H1 (cell line): ENCODE results near the gene RAMACL. TPM values are rescaled to one million over a fixed set of nuclear protein-coding genes. Genes with fewer than 3 reads are reported as not detected.

Source experiments
- CTCF ChIA-PET: fragments of 300-600 bp; sonication (Branson Sonifier 250); formaldehyde crosslinking; loops from one replicate; lab custom pipeline; 2021; ENCODE audit not compliant: partially characterized antibody; lab: Charles Lee
- POLR2A ChIA-PET: fragments of 300-600 bp; sonication (Branson Sonifier 250); formaldehyde crosslinking; loops from one replicate; lab custom pipeline; 2021; ENCODE audit warnings: inconsistent platforms; ENCODE audit not compliant: partially characterized antibody; lab: Charles Lee
- DNase-seq, 2 experiments: peaks; one replicate each; pipeline versions ENCODE4 v3.0.0 to v3.0.0-alpha.2; 2010 to 2022; ENCODE audit warnings: low spot score in 2 of 2, low read depth in 1 of 2, mixed read lengths in 1 of 2
- FAIRE-seq: peaks from 2 replicates; lab custom pipeline; 2011; peaks lifted over from hg19 to GRCh38; lab: Jason Lieb, UNC
- H2AFZ ChIP-seq: 2 replicates; pipeline ENCODE4 v1.8.1; 2012; ENCODE audit warnings: low read length, inconsistent platforms
- H2AK5ac ChIP-seq: 2 replicates; pipeline ENCODE4 v1.6.1; 2013; ENCODE audit warnings: low read depth, low read length
- H2BK120ac ChIP-seq: replicated peaks from 2 replicates; pipeline ENCODE3; 2013; ENCODE audit warnings: low read depth, low read length, inconsistent platforms
- H2BK12ac ChIP-seq: 2 replicates; pipeline ENCODE4 v1.6.1; 2013; ENCODE audit warnings: low read depth, low read length
- H2BK15ac ChIP-seq: 2 replicates; pipeline ENCODE4 v1.6.1; 2013; ENCODE audit warnings: low read length
- H2BK20ac ChIP-seq: 2 replicates; pipeline ENCODE4 v1.6.1; 2013; ENCODE audit warnings: low read length
- H2BK5ac ChIP-seq: 2 replicates; pipeline ENCODE4 v1.6.1; 2013; ENCODE audit warnings: low read depth, low read length
- H3K14ac ChIP-seq: 2 replicates; pipeline ENCODE4 v1.6.1; 2013; ENCODE audit warnings: inconsistent platforms; ENCODE audit not compliant: insufficient read length
- H3K18ac ChIP-seq: 2 replicates; pipeline ENCODE4 v1.6.1; 2013; ENCODE audit warnings: low read length; ENCODE audit errors: extremely low read depth
- H3K23ac ChIP-seq: 2 replicates; pipeline ENCODE4 v1.6.1; 2013; ENCODE audit warnings: inconsistent platforms; ENCODE audit not compliant: insufficient read length
- H3K23me2 ChIP-seq: 2 replicates; pipeline ENCODE4 v1.6.1; 2013; ENCODE audit warnings: low read depth, low read length
- H3K27ac ChIP-seq: 2 replicates; pipeline ENCODE4 v1.6.1; 2011; ENCODE audit warnings: low read depth, low read length, inconsistent platforms
- H3K27me3 ChIP-seq, 4 experiments: replicated peaks in 1 of 4; 1 replicate in 1 of 4; 2 replicates in 3 of 4; pipeline versions ENCODE4 v1.6.1 to v1.8.1; 2011 to 2013; ENCODE audit warnings: low read length in 3 of 4, mild to moderate bottlenecking in 3 of 4, inconsistent platforms in 2 of 4, mixed read lengths in 2 of 4, moderate library complexity in 1 of 4; ENCODE audit not compliant: control insufficient read depth in 3 of 4, insufficient read depth in 3 of 4; ENCODE audit errors: extremely low read depth in 1 of 4
- H3K36me3 ChIP-seq, 4 experiments: 2 replicates each; pipeline versions ENCODE4 v1.6.1 to v1.8.1; 2011 to 2013; ENCODE audit warnings: mild to moderate bottlenecking in 4 of 4, low read length in 3 of 4, moderate library complexity in 2 of 4, control low read depth in 1 of 4, inconsistent platforms in 1 of 4; ENCODE audit not compliant: insufficient read depth in 4 of 4, control insufficient read depth in 2 of 4
- H3K4ac ChIP-seq: replicated peaks from 2 replicates; pipeline ENCODE3; 2013; ENCODE audit warnings: low read length, low read depth, mixed read lengths, inconsistent platforms; ENCODE audit not compliant: insufficient read length
- H3K4me1 ChIP-seq, 4 experiments: replicated peaks in 1 of 4; 1 replicate in 1 of 4; 2 replicates in 3 of 4; pipeline versions ENCODE4 v1.6.1 to v1.8.1; 2011 to 2013; ENCODE audit warnings: low read length in 3 of 4, inconsistent platforms in 2 of 4, mixed read lengths in 1 of 4; ENCODE audit not compliant: insufficient read depth in 4 of 4, control insufficient read depth in 3 of 4
- H3K4me2 ChIP-seq, 2 experiments: 2 replicates each; pipeline versions ENCODE4 v1.6.1 to v1.8.1; 2011 to 2013; ENCODE audit warnings: low read depth in 2 of 2, low read length in 2 of 2, control low read depth in 1 of 2, inconsistent platforms in 1 of 2, mild to moderate bottlenecking in 1 of 2; ENCODE audit not compliant: insufficient read depth in 1 of 2
- H3K4me3 ChIP-seq, 4 experiments: fragments of 200-600, 300-600 bp in 1 of 4; sonication (generic), shearing (Covaris generic), sonication (Bioruptor Twin) in 1 of 4; 2 replicates each; pipeline versions ENCODE4 v1.5.1 to v1.8.1; 2011 to 2016; ENCODE audit warnings: low read length in 4 of 4, low read depth in 3 of 4, control low read depth in 2 of 4, inconsistent platforms in 2 of 4, mild to moderate bottlenecking in 2 of 4, mixed read lengths in 1 of 4, moderate library complexity in 1 of 4; ENCODE audit not compliant: insufficient read depth in 2 of 4; ENCODE audit errors: extremely low read depth in 1 of 4
- H3K56ac ChIP-seq: replicated peaks from 2 replicates; pipeline ENCODE3; 2013; ENCODE audit warnings: low read depth, mild to moderate bottlenecking, mixed read lengths, low read length, inconsistent platforms; ENCODE audit not compliant: insufficient read length
- H3K79me1 ChIP-seq: 2 replicates; pipeline ENCODE4 v1.6.1; 2013; ENCODE audit warnings: low read depth, low read length, control low read depth
- H3K79me2 ChIP-seq, 2 experiments: 2 replicates each; pipeline versions ENCODE4 v1.6.1 to v1.8.1; 2012 to 2013; ENCODE audit warnings: low read length in 2 of 2, mild to moderate bottlenecking in 2 of 2, inconsistent platforms in 1 of 2; ENCODE audit not compliant: insufficient read depth in 2 of 2, control insufficient read depth in 1 of 2
- H3K9ac ChIP-seq, 4 experiments: replicated peaks in 1 of 4; 1 replicate in 1 of 4; 2 replicates in 3 of 4; pipeline versions ENCODE4 v1.6.1 to v1.8.1; 2011 to 2013; ENCODE audit warnings: low read depth in 3 of 4, low read length in 3 of 4, control low read depth in 2 of 4, mild to moderate bottlenecking in 2 of 4, moderate library complexity in 2 of 4, inconsistent platforms in 1 of 4; ENCODE audit errors: extremely low read depth in 1 of 4
- H3K9me3 ChIP-seq, 2 experiments: 2 replicates each; pipeline versions ENCODE4 v1.6.1 to v1.8.1; 2012 to 2013; ENCODE audit warnings: mild to moderate bottlenecking in 2 of 2, moderate library complexity in 2 of 2, control low read depth in 1 of 2, inconsistent platforms in 1 of 2, low read depth in 1 of 2, low read length in 1 of 2, mixed read lengths in 1 of 2; ENCODE audit not compliant: insufficient read depth in 2 of 2
- H4K20me1 ChIP-seq, 2 experiments: replicated peaks in 1 of 2; 2 replicates each; pipeline versions ENCODE3 to v1.8.1; 2011 to 2013; ENCODE audit warnings: inconsistent platforms in 2 of 2, low read length in 2 of 2, mild to moderate bottlenecking in 1 of 2; ENCODE audit not compliant: insufficient read depth in 2 of 2, control insufficient read depth in 1 of 2
- H4K5ac ChIP-seq: 2 replicates; pipeline ENCODE4 v1.6.1; 2013; ENCODE audit warnings: low read length, low read depth, mixed read lengths, inconsistent platforms; ENCODE audit not compliant: insufficient read length
- H4K8ac ChIP-seq: 2 replicates; pipeline ENCODE4 v1.8.0; 2013; ENCODE audit warnings: mild to moderate bottlenecking, moderate library complexity, low read length, inconsistent platforms; ENCODE audit not compliant: insufficient read depth; ENCODE audit errors: extremely low read depth
- H4K91ac ChIP-seq: replicated peaks from 2 replicates; pipeline ENCODE3; 2013; ENCODE audit warnings: low read length, mixed read lengths, inconsistent platforms; ENCODE audit not compliant: insufficient read length
- CREB1 ChIP-seq: IDR thresholded peaks from 2 replicates; pipeline ENCODE4 v1.6.1; 2012; ENCODE audit warnings: inconsistent platforms
- SIX5 ChIP-seq: IDR thresholded peaks from 2 replicates; pipeline ENCODE4 v1.6.1; 2011; ENCODE audit warnings: mild to moderate bottlenecking, low read depth, low read length
- WGBS, 2 experiments: shearing (Covaris generic) in 1 of 2; methylation state at CpG; one replicate each; pipeline versions ENCODE4 v1.1.6 to v1.1.7; 2013 to 2015; ENCODE audit warnings: low lambda C conversion rate in 2 of 2, mixed read lengths in 2 of 2, inconsistent platforms in 1 of 2, low coverage in 1 of 2, missing lambda C conversion rate in 1 of 2; ENCODE audit not compliant: insufficient replicate concordance in 2 of 2, insufficient coverage in 1 of 2, insufficient read length in 1 of 2; ENCODE audit errors: extremely low coverage in 1 of 2, missing lambda C conversion rate in 1 of 2; 5-methylcytosine and 5-hydroxymethylcytosine counted together
- polyA plus RNA-seq, 7 experiments: library from polyadenylated mRNA; depleted of rRNA in 3 of 7; stranded (reverse) in 5 of 7; unstranded in 2 of 7; fragments of >200 nt in 5 of 7; fragments of 200-250 nt in 2 of 7; gene quantifications; 1 replicate in 5 of 7; 2 replicates in 1 of 7; 4 replicates in 1 of 7; pipeline versions ENCODE4 v1.2.1 to v1.2.3, GENCODE V29; 2011 to 2013; ENCODE audit warnings: missing spikeins in 2 of 7, mixed read lengths in 2 of 7
- total RNA-seq: library from RNA; stranded (reverse); fragmentation: NEBNext Ultra II Directional; extraction: Animal tissue kit (Norgen Biotek cat#: 25700); gene quantifications from 2 replicates; pipeline ENCODE4 v1.2.1, GENCODE V29; 2021

The RAMACL gene
- total and polyA plus RNA-seq, 2 of the 8 experiments (the other 6 are each of a cell fraction or from before 2014, with no cell fraction given): 0.23 to 0.97 TPM

GRCh38 chr6:166580076-166581050, 6.1 kb downstream of the RAMACL start:
- H4K5ac ChIP-seq: no peak overlapping the region
- H2BK120ac ChIP-seq: no peak overlapping the region
- no peak overlapping the region for H3K14ac ChIP-seq
- no peak overlapping the region for H2BK12ac ChIP-seq
- no peak overlapping the region for H3K9ac ChIP-seq
- H3K4ac ChIP-seq: no peak overlapping the region
- no peaks in the 10 kb centered on the region for H3K23me2 ChIP-seq
- FAIRE-seq (no peak), DNase-seq (no peak)
- H3K4me2 ChIP-seq: no peak overlapping the region
- no peak overlapping the region for H2BK20ac ChIP-seq
- H3K56ac ChIP-seq: no peak overlapping the region
- H4K91ac ChIP-seq: no peak overlapping the region
- H3K36me3 ChIP-seq: peaks cover 0 to 2% (median 0%) of the 10 kb centered on the region in 4 experiments; a peak in 1 of 8 replicates
- 91% methylated on average over 17 of the region's 17 CpGs; no CpG with 5 or more reads in 1 of the 2 experiments for WGBS, 2 experiments
- ChIA-PET CTCF (no interaction called here), POLR2A (interaction anchor here (1.1 to 1.5 kb wide), 2 partner anchors 9 to 46 kb away, joined by 3 to 4 read pairs; no protein-coding TSS in a partner anchor)
- H3K27ac ChIP-seq: no peak overlapping the region
- H3K79me1 ChIP-seq: peaks cover 3% of the 10 kb centered on the region; the same call in 1 of the 2 replicates
- no peak overlapping the region for H2AFZ ChIP-seq
- no peak overlapping the region for H2BK15ac ChIP-seq
- H3K9me3 ChIP-seq: peaks cover 2 to 6% of the 10 kb centered on the region in 2 experiments; a peak in 1 of 4 replicates
- H3K18ac ChIP-seq: no peak overlapping the region
- no peak overlapping the region for H2BK5ac ChIP-seq
- H3K4me3 ChIP-seq: no peak overlapping the region
- H3K79me2 ChIP-seq: peaks cover 0 to 15% of the 10 kb centered on the region in 2 experiments; a peak in 2 of 4 replicates
- H4K20me1 ChIP-seq: peaks cover 0 to 1% of the 10 kb centered on the region in 2 experiments
- peaks cover 0 to 3% (median 0%) of the 10 kb centered on the region in 4 experiments; a peak in 1 of 7 replicates for H3K4me1 ChIP-seq
- no peak overlapping the region for H2AK5ac ChIP-seq
- no peak overlapping the region for H3K23ac ChIP-seq
- H4K8ac ChIP-seq: no peak overlapping the region
- no peaks in the 10 kb centered on the region for H3K27me3 ChIP-seq
- TF ChIP-seq CREB1 (no peak), SIX5 (no peak)
